ENCODE data around the gene ICAM2.
A peak's percentile ranks its signal among the peaks of the same experiment; 100 is the strongest.
"Not testable (repeated sequence)": the region's sequence is repeated elsewhere in the genome, so short reads cannot be mapped to it uniquely, and the experiment has no call there.

Gene ICAM2

DNA sequence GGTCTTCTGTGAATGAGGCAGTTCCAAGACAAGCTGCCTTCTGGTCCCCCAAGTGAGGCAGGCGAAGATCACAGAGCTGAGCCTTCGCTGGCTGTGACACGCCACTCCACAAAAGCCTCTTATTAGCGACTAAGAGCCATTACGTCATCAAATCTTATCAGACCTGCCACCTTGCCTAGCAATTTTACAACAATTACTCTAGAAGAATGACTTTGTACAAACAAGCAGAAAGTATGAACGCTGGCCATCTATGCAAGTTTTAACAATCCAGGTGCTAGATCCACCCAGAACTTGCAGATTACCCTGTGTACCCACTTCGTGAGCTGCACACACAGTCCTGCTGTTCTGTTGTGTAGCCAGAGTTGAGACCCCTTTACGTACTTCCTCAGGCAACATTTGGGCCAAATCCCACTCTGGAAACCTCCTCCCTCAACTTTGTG is 3.8 kb upstream of the ICAM2 start:
- Mint-ChIP-seq H3K4me3 (no peak overlapping the region), H3K36me3 (ENCODE audit: low read depth) (no peaks in the 10 kb centered on the region), H3K4me1 (peaks cover 22% of the 10 kb centered on the region), H3K27ac (no peak overlapping the region), H3K27me3 (ENCODE audit: low read depth, poor library complexity) (peaks cover 25% of the 10 kb centered on the region), H3K9me3 (no peaks in the 10 kb centered on the region)
- TF ChIP-seq, protein P1, sequence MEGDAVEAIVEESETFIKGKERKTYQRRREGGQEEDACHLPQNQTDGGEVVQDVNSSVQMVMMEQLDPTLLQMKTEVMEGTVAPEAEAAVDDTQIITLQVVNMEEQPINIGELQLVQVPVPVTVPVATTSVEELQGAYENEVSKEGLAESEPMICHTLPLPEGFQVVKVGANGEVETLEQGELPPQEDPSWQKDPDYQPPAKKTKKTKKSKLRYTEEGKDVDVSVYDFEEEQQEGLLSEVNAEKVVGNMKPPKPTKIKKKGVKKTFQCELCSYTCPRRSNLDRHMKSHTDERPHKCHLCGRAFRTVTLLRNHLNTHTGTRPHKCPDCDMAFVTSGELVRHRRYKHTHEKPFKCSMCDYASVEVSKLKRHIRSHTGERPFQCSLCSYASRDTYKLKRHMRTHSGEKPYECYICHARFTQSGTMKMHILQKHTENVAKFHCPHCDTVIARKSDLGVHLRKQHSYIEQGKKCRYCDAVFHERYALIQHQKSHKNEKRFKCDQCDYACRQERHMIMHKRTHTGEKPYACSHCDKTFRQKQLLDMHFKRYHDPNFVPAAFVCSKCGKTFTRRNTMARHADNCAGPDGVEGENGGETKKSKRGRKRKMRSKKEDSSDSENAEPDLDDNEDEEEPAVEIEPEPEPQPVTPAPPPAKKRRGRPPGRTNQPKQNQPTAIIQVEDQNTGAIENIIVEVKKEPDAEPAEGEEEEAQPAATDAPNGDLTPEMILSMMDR (IDR thresholded peaks at IDR 0.05) = no peak
- no peak for DNase-seq

- H3K9me3 Mint-ChIP-seq = no peaks in the 10 kb centered on the region
- TF ChIP-seq, protein P1 (IDR thresholded peaks at IDR 0.05) = no peak
- H3K4me3 Mint-ChIP-seq = no peak overlapping the region
- no peaks in the 10 kb centered on the region for H3K36me3 Mint-ChIP-seq (ENCODE audit: low read depth)
- H3K27me3 Mint-ChIP-seq (ENCODE audit: low read depth, poor library complexity) = peaks cover 25% of the 10 kb centered on the region
- H3K4me1 Mint-ChIP-seq = peaks cover 22% of the 10 kb centered on the region
- DNase-seq = no peak
- no peak overlapping the region for H3K27ac Mint-ChIP-seq
These were observed 2.2 kb upstream of the ICAM2 start for GRCh38 chr17:64022611-64023063.

- Mint-ChIP-seq H3K27me3 (ENCODE audit: low read depth, poor library complexity) (peaks cover 27% of the 10 kb centered on the region), H3K4me1 (peaks cover 28% of the 10 kb centered on the region)
- not testable (repeated sequence) for H3K9me3 Mint-ChIP-seq; H3K36me3 Mint-ChIP-seq (ENCODE audit: low read depth); H3K4me3 Mint-ChIP-seq; DNase-seq; H3K27ac Mint-ChIP-seq
These were observed 877 bp downstream of the ICAM2 start for GRCh38 chr17:64019551-64019961.

- no peaks in the 10 kb centered on the region for H3K9me3 Mint-ChIP-seq
- H3K27ac Mint-ChIP-seq = no peak overlapping the region
- peaks cover 21% of the 10 kb centered on the region for H3K27me3 Mint-ChIP-seq (ENCODE audit: low read depth, poor library complexity)
- H3K4me1 Mint-ChIP-seq = peaks cover 28% of the 10 kb centered on the region
- no peaks in the 10 kb centered on the region for H3K36me3 Mint-ChIP-seq (ENCODE audit: low read depth)
- no peak for DNase-seq
- H3K4me3 Mint-ChIP-seq = no peak overlapping the region
- TF ChIP-seq, protein P1 (IDR thresholded peaks at IDR 0.05) = peak; percentile 38
These were observed 3.0 kb downstream of the ICAM2 start for GRCh38 chr17:64017381-64017980.

- H3K4me3 Mint-ChIP-seq = no peak overlapping the region
- peaks cover 25% of the 10 kb centered on the region for H3K27me3 Mint-ChIP-seq (ENCODE audit: low read depth, poor library complexity)
- no peaks in the 10 kb centered on the region for H3K36me3 Mint-ChIP-seq (ENCODE audit: low read depth)
- TF ChIP-seq, protein P1 (IDR thresholded peaks at IDR 0.05) = no peak
- peaks cover 28% of the 10 kb centered on the region for H3K4me1 Mint-ChIP-seq
- H3K27ac Mint-ChIP-seq = no peak overlapping the region
- no peaks in the 10 kb centered on the region for H3K9me3 Mint-ChIP-seq
- no peak for DNase-seq
These were observed 3.5 kb downstream of the ICAM2 start for GRCh38 chr17:64016974-64017373.

- Mint-ChIP-seq H3K4me3 (no peak overlapping the region), H3K27ac (no peak overlapping the region), H3K9me3 (no peaks in the 10 kb centered on the region), H3K4me1 (peaks cover 25% of the 10 kb centered on the region), H3K36me3 (ENCODE audit: low read depth) (no peaks in the 10 kb centered on the region), H3K27me3 (ENCODE audit: low read depth, poor library complexity) (peaks cover 31% of the 10 kb centered on the region)
- TF ChIP-seq, protein P1 (IDR thresholded peaks at IDR 0.05) = no peak
- DNase-seq = no peak
These were observed 4.1 kb downstream of the ICAM2 start for GRCh38 chr17:64016231-64016784.
